Prostate gland (tissue), 2 donors: ENCODE measurements around the gene ULK3. TPM values are rescaled to one million over a fixed set of nuclear protein-coding genes. Genes with fewer than 3 reads are reported as not detected.
A peak's percentile ranks its signal among the peaks of the same experiment; 100 is the strongest.

Source experiments
- DNase-seq: peaks from one replicate; pipeline ENCODE4 v3.0.0-alpha.2; 2019; ENCODE audit warnings: low spot score
- H3K27ac ChIP-seq, 2 donors: fragments of 200-600 bp; sonication (generic); 2 replicates each; pipeline ENCODE4 v1.5.1; 2017 to 2019
- H3K27me3 ChIP-seq: fragments of 200-600 bp; sonication (generic); replicated peaks from 2 replicates; pipeline ENCODE4 v1.5.1; 2019; ENCODE audit not compliant: insufficient read depth
- H3K36me3 ChIP-seq, 2 donors: fragments of 200-600 bp; sonication (generic); 1 replicate in 1 of 2; 2 replicates in 1 of 2; pipeline versions ENCODE4 v1.5.1 to v1.8.1; 2017 to 2019
- H3K4me1 ChIP-seq: fragments of 200-600 bp; sonication (generic); replicated peaks from 2 replicates; pipeline ENCODE4 v1.5.1; 2019
- H3K4me3 ChIP-seq, 2 donors: fragments of 200-600 bp; sonication (generic); 2 replicates each; pipeline ENCODE4 v1.5.1; 2017 to 2019
- H3K9me3 ChIP-seq: fragments of 200-600 bp; sonication (generic); 2 replicates; pipeline ENCODE4 v1.5.1; 2017
- CTCF ChIP-seq, 4 experiments: fragments of 200-600 bp in 2 of 4; fragments of 450-650 bp in 2 of 4; sonication (generic) in 2 of 4; IDR thresholded peaks; 1 replicate in 3 of 4; 2 replicates in 1 of 4; pipeline ENCODE4 v1.5.1; 2016 to 2019; ENCODE audit warnings: antibody characterized with exemption in 4 of 4, mild to moderate bottlenecking in 2 of 4, moderate library complexity in 2 of 4
- POLR2A ChIP-seq: fragments of 450-650 bp; IDR thresholded peaks from one replicate; pipeline ENCODE4 v1.6.1; 2016; ENCODE audit warnings: antibody characterized with exemption, mild to moderate bottlenecking
- POLR2AphosphoS5 ChIP-seq: sonication (generic); formaldehyde crosslinking; IDR thresholded peaks from one replicate; pipeline ENCODE4 v1.6.1; 2017; ENCODE audit warnings: antibody characterized with exemption
- WGBS: methylation state at CpG from one replicate; pipeline ENCODE4 v1.1.5; 2018; 5-methylcytosine and 5-hydroxymethylcytosine counted together
- intact Hi-C: fragments of 100-400 bp; cut with DNase I; formaldehyde crosslinking; loops from one replicate; pipeline ENCODE4 v1.14.2; 2022
- microRNA-seq: library from miRNA; unstranded; fragments of <30 nt; microRNA quantifications from one replicate; pipeline ENCODE4, GENCODE V29; 2016
- small RNA-seq, 2 donors: library from RNA; depleted of rRNA; stranded (forward); fragments of <200 nt; gene quantifications; one replicate each; pipeline ENCODE3, GENCODE V24; 2016
- total RNA-seq, 2 donors: library from RNA; depleted of rRNA; stranded (reverse); fragments of >200 nt; gene quantifications; one replicate each; pipeline ENCODE4 v1.1.0, GENCODE V29; 2016

Gene ULK3
- total RNA-seq, 2 donors from 2014 or later: 44.6 to 98.5 TPM

- Histone ChIP-seq H3K4me1 (peaks cover 30% of the 10 kb centered on the region), H3K27ac (peak overlapping the region in 1 of 2 donors; percentile 40), H3K9me3 (no peaks in the 10 kb centered on the region), H3K36me3 (no peaks in the 10 kb centered on the region), H3K27me3 (no peaks in the 10 kb centered on the region), H3K4me3 (no peak overlapping the region)
- intact Hi-C loops: no loop called here
- no peak for DNase-seq
- TF ChIP-seq POLR2AphosphoS5 (no peak), CTCF (IDR thresholded peaks at IDR 0.05) (no peak)
- WGBS: 59% methylated on average over 7 of the region's 7 CpGs
These were observed 54.8 kb downstream of the ULK3 start for GRCh38 chr15:74788042-74788682.

GRCh38 chr15:74787251-74788041 lies 55.5 kb downstream of the ULK3 start:
- H3K4me1 ChIP-seq: peaks cover 32% of the 10 kb centered on the region

GRCh38 chr15:74786551-74787165 lies 56.3 kb downstream of the ULK3 start:
- TF ChIP-seq POLR2A (no peak), POLR2AphosphoS5 (no peak), CTCF (IDR thresholded peaks at IDR 0.05) (no peak)
- Histone ChIP-seq H3K27ac (peak overlapping the region; percentile 24 to 45), H3K27me3 (no peaks in the 10 kb centered on the region), H3K4me1 (peaks cover 32% of the 10 kb centered on the region), H3K9me3 (no peaks in the 10 kb centered on the region), H3K36me3 (no peaks in the 10 kb centered on the region), H3K4me3 (no peak overlapping the region)
- intact Hi-C loops: no loop called here
- WGBS: 74% methylated on average over 7 of the region's 7 CpGs
- no peak for DNase-seq

More at GRCh38 chr15:74787251-74788041, 55.5 kb downstream of the ULK3 start:
- Histone ChIP-seq H3K36me3 (no peaks in the 10 kb centered on the region), H3K9me3 (no peaks in the 10 kb centered on the region), H3K4me3 (no peak overlapping the region), H3K27me3 (no peaks in the 10 kb centered on the region), H3K27ac (peak overlapping the region in 1 of 2 donors; percentile 45)
- WGBS: 54% methylated on average over 13 of the region's 13 CpGs
- intact Hi-C loops: no loop called here
- TF ChIP-seq POLR2AphosphoS5 (no peak), POLR2A (no peak), CTCF (IDR thresholded peaks at IDR 0.05) (peak in 1 of 4 experiments; percentile 41)
- no peak for DNase-seq

Small RNAs within 50 kb of the gene (microRNA-seq; reads per million reads assigned to microRNA genes)
- gene MIR4513 (not detected), gene MIR6882 (1.3 reads per million, percentile 14 among the genes with 10 or more reads in this experiment)

Small RNAs within 50 kb of the gene (small RNA-seq; reads per million reads assigned to genes)
- gene CPLX3 (0 reads per million in 2 donors), gene MIR4513 (0 reads per million in 2 donors), gene MIR6882 (0.30 to 0.47 reads per million in 2 donors)

Other genes starting within 250 kb of the ULK3 start
- 100 to 1,000 TPM; 140 to 180 TPM for gene CLK3, start 227.3 kb downstream of the ULK3 start, total RNA-seq
- gene EDC3, start 147.1 kb downstream of the ULK3 start, total RNA-seq: 10 to 100 TPM; 20.6 to 36.8 TPM
- 1 to 10 TPM in 1 of 2 donors, under 1 TPM in 1; 0.57 to 6.9 TPM for gene CYP1A1, start 117.6 kb downstream of the ULK3 start, total RNA-seq
- gene CYP1A2, start 94.3 kb downstream of the ULK3 start, total RNA-seq: under 1 TPM in 1 of 2 donors, not detected in 1; 0.46 TPM
- gene CSK, start 61.1 kb downstream of the ULK3 start, total RNA-seq: 10 to 100 TPM; 45.3 to 57.0 TPM
- 100 to 1,000 TPM; 219 to 229 TPM for gene LMAN1L, start 30.3 kb downstream of the ULK3 start, total RNA-seq
- gene CPLX3, start 16.5 kb downstream of the ULK3 start, total RNA-seq: 10 to 100 TPM; 40.5 to 59.8 TPM
- gene SCAMP2, start 30.2 kb upstream of the ULK3 start, total RNA-seq: 100 to 1,000 TPM; 101 to 103 TPM
- gene MPI, start 46.9 kb upstream of the ULK3 start, total RNA-seq: 10 to 100 TPM; 48.5 to 91.4 TPM
- gene FAM219B, start 63.7 kb upstream of the ULK3 start, total RNA-seq: 10 to 100 TPM; 66.0 to 71.1 TPM
- 100 to 1,000 TPM in 1 of 2 donors, 10 to 100 TPM in 1; 93.3 to 171 TPM for gene COX5A, start 94.9 kb upstream of the ULK3 start, total RNA-seq
- 10 to 100 TPM in 1 of 2 donors, 1 to 10 TPM in 1; 3.8 to 17.6 TPM for gene RPP25, start 113.6 kb upstream of the ULK3 start, total RNA-seq
- 10 to 100 TPM in 1 of 2 donors, 1 to 10 TPM in 1; 6.1 to 24.4 TPM for gene SCAMP5, start 152.4 kb upstream of the ULK3 start, total RNA-seq
- 10 to 100 TPM; 19.4 to 22.0 TPM for gene PPCDC, start 180.4 kb upstream of the ULK3 start, total RNA-seq